Tibial artery (tissue), 4 donors: Measurements from ENCODE around the gene DPYSL3.

Experiments
- DNase-seq, 2 donors: peaks; one replicate each; pipeline ENCODE4 v3.0.0-alpha.2; 2019
- H3K27ac ChIP-seq, 2 donors: fragments of 200-600 bp; sonication (generic) in 1 of 2; 1 replicate in 1 of 2; 2 replicates in 1 of 2; pipeline ENCODE4 v1.5.1; 2018 to 2019; ENCODE audit warnings: mild to moderate bottlenecking in 1 of 2
- H3K27me3 ChIP-seq, 2 donors: fragments of 200-600 bp; sonication (generic) in 1 of 2; one replicate each; pipeline versions ENCODE4 v1.5.1 to v1.6.0; 2016 to 2019
- H3K36me3 ChIP-seq, 3 donors: fragments of 200-600 bp; sonication (generic) in 2 of 3; one replicate each; pipeline ENCODE4 v1.5.1; 2016 to 2019; ENCODE audit warnings: mild to moderate bottlenecking in 2 of 3
- H3K4me1 ChIP-seq, 4 donors: fragments of 200-600 bp; sonication (generic) in 2 of 4; 1 replicate in 3 of 4; 2 replicates in 1 of 4; pipeline ENCODE4 v1.5.1; 2016 to 2019
- H3K4me3 ChIP-seq, 2 donors: fragments of 200-600 bp; sonication (generic) in 1 of 2; 1 replicate in 1 of 2; 2 replicates in 1 of 2; pipeline ENCODE4 v1.5.1; 2018 to 2019; ENCODE audit warnings: mild to moderate bottlenecking in 2 of 2
- H3K9me3 ChIP-seq, 3 donors: fragments of 200-600 bp; sonication (generic) in 1 of 3; one replicate each; pipeline ENCODE4 v1.5.1; 2016 to 2019
- CTCF ChIP-seq, 2 experiments: fragments of 200-600 bp in 1 of 2; fragments of 450-650 bp in 1 of 2; IDR thresholded peaks; one replicate each; pipeline ENCODE4 v1.5.1; 2017 to 2019; ENCODE audit warnings: antibody characterized with exemption in 2 of 2, mild to moderate bottlenecking in 1 of 2, moderate library complexity in 1 of 2
- intact Hi-C: fragments of 100-400 bp; cut with DNase I; formaldehyde crosslinking; loops from one replicate; pipeline ENCODE4 v1.15.0; 2023; ENCODE audit warnings: low total_unique reads

The DPYSL3 gene

GRCh38 chr5:147407094-147407681, 102.7 kb downstream of the DPYSL3 start:
- peaks cover 5 to 98% (median 64%) of the 10 kb centered on the region in 4 donors for H3K4me1 ChIP-seq
- no peak for TF ChIP-seq CTCF (IDR thresholded peaks at IDR 0.05)
- intact Hi-C loops, result no loop called here
- H3K36me3 ChIP-seq, result peaks cover 4 to 15% (median 9%) of the 10 kb centered on the region in 3 donors
- H3K27ac ChIP-seq, result peak overlapping the region; percentile 96 to 98
- no peaks in the 10 kb centered on the region for H3K9me3 ChIP-seq
- H3K4me3 ChIP-seq, result no peak overlapping the region
- H3K27me3 ChIP-seq, result no peaks in the 10 kb centered on the region
- DNase-seq, result peak; percentile 36 to 75

GRCh38 chr5:147406636-147407035, 103.2 kb downstream of the DPYSL3 start:
- no peak for DNase-seq
- Histone ChIP-seq H3K4me1 (peaks cover 5 to 92% (median 58%) of the 10 kb centered on the region in 4 donors), H3K4me3 (no peak overlapping the region), H3K36me3 (peaks cover 5 to 15% (median 11%) of the 10 kb centered on the region in 3 donors), H3K27me3 (no peaks in the 10 kb centered on the region), H3K9me3 (no peaks in the 10 kb centered on the region), H3K27ac (peak overlapping the region; percentile 96 to 98)
- TF ChIP-seq CTCF (IDR thresholded peaks at IDR 0.05), result no peak
- intact Hi-C loops, result no loop called here

- no peaks in the 10 kb centered on the region for H3K27me3 ChIP-seq
- H3K4me1 ChIP-seq, result peaks cover 5 to 73% (median 44%) of the 10 kb centered on the region in 4 donors
- no peak for TF ChIP-seq CTCF (IDR thresholded peaks at IDR 0.05)
- H3K36me3 ChIP-seq, result peaks cover 25 to 31% (median 30%) of the 10 kb centered on the region in 3 donors
- no peak overlapping the region for H3K4me3 ChIP-seq
- intact Hi-C loops, result loop anchor here (5.0 kb wide), 1 partner anchor 48 kb away; no protein-coding TSS in a partner anchor
- H3K9me3 ChIP-seq, result no peaks in the 10 kb centered on the region
- H3K27ac ChIP-seq, result peak overlapping the region; percentile 96 to 98
- no peak for DNase-seq
Measured at GRCh38 chr5:147404706-147405105, 105.2 kb downstream of the DPYSL3 start.

- Histone ChIP-seq H3K4me3 (peak overlapping the region; percentile 3 to 32), H3K4me1 (peaks cover 5 to 65% (median 43%) of the 10 kb centered on the region in 4 donors), H3K9me3 (no peaks in the 10 kb centered on the region), H3K27ac (peak overlapping the region; percentile 96 to 98), H3K36me3 (peaks cover 30 to 39% (median 38%) of the 10 kb centered on the region in 3 donors), H3K27me3 (no peaks in the 10 kb centered on the region)
- peak; percentile 87 to 94 for DNase-seq
- intact Hi-C loops, result loop anchor here (5.0 kb wide), 1 partner anchor 48 kb away; no protein-coding TSS in a partner anchor
- TF ChIP-seq CTCF (IDR thresholded peaks at IDR 0.05), result peak in 1 of 2 experiments; percentile 8
Measured at GRCh38 chr5:147403651-147404640, 105.9 kb downstream of the DPYSL3 start.

GRCh38 chr5:147400881-147401280, 109.0 kb downstream of the DPYSL3 start:
- Histone ChIP-seq H3K36me3 (peaks cover 52 to 64% (median 56%) of the 10 kb centered on the region in 3 donors), H3K27me3 (no peaks in the 10 kb centered on the region), H3K27ac (peak overlapping the region; percentile 41 to 98), H3K4me1 (peaks cover 5 to 35% (median 25%) of the 10 kb centered on the region in 4 donors), H3K9me3 (no peaks in the 10 kb centered on the region), H3K4me3 (no peak overlapping the region)
- no peak for DNase-seq
- intact Hi-C loops, result loop anchor here (5.0 kb wide), 1 partner anchor 51 kb away; no protein-coding TSS in a partner anchor
- TF ChIP-seq CTCF (IDR thresholded peaks at IDR 0.05), result no peak
